Coronary artery (tissue), 2 donors: ENCODE results near the gene SLC27A1.

Experiments used
- DNase-seq: peaks from one replicate; pipeline ENCODE4 v3.0.0-alpha.2; 2017; ENCODE audit warnings: low spot score
- H3K27ac ChIP-seq, 2 donors: fragments of 200-600 bp; sonication (generic); one replicate each; pipeline ENCODE4 v1.5.1; 2016 to 2019
- H3K4me3 ChIP-seq: fragments of 200-600 bp; sonication (generic); 2 replicates; pipeline ENCODE4 v1.5.1; 2016; ENCODE audit warnings: mild to moderate bottlenecking, moderate library complexity
- TF ChIP-seq, protein P1 (sequence below): fragments of 200-600 bp; sonication (generic); IDR thresholded peaks from one replicate; pipeline ENCODE4 v1.5.1; 2019; ENCODE audit warnings: antibody characterized with exemption

The SLC27A1 gene

DNA sequence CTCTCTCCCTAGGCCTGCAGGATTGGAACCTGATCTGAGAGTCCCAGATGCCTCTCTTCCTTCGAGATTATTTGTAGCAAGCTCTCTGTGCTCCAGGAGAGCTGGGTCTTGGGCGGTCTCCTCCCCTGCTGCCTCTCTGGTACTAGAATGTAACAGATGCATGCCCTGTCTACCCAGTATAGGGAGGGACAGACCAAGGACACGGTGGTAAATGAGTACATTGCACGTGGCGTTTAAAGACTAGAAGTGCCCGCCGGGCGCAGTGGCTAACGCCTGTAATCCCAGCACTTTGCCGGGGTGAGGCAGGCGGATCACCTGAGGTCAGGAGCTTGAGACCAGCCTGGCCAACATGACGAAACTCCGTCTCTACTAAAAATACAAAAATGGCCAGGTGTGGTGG lies 11.7 kb downstream of the SLC27A1 start:
- Histone ChIP-seq H3K4me3 (no peak overlapping the region), H3K27ac (no peak overlapping the region)
- DNase-seq: no peak
- TF ChIP-seq, protein P1, sequence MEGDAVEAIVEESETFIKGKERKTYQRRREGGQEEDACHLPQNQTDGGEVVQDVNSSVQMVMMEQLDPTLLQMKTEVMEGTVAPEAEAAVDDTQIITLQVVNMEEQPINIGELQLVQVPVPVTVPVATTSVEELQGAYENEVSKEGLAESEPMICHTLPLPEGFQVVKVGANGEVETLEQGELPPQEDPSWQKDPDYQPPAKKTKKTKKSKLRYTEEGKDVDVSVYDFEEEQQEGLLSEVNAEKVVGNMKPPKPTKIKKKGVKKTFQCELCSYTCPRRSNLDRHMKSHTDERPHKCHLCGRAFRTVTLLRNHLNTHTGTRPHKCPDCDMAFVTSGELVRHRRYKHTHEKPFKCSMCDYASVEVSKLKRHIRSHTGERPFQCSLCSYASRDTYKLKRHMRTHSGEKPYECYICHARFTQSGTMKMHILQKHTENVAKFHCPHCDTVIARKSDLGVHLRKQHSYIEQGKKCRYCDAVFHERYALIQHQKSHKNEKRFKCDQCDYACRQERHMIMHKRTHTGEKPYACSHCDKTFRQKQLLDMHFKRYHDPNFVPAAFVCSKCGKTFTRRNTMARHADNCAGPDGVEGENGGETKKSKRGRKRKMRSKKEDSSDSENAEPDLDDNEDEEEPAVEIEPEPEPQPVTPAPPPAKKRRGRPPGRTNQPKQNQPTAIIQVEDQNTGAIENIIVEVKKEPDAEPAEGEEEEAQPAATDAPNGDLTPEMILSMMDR: no peak

DNA sequence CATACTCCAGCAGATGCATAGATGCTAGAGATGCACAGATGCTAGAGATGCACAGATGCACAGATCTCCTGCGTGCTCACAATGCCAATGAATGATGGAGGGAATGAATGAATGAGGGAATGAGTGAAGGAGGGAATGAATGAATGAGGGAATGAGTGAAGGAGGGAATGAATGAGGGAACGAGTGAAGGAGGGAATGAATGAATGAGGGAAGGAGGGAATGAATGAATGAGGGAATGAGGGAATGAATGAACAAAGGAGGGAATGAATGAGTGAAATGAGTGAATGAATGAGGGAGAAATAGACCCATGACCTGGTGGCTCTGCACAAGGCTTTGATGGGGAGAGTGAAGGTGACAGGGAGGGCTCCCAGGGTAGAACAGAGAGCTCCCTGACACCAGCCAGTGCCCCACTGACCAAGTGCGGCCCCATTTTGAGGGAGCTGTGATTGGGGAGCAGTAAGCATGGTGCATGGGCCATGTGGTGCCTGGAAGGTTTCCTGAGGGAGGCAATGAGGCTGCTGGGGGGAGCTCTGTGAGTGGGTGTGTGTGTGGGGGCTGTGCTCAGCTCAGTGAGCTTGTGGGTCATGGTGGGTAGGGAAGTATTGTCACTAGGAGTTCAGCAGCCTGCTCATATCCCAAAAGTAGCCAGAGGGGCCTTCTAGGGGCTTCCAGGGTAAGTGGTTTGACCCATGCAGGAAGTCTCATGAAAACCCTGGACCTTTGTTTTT lies 12.7 kb downstream of the SLC27A1 start:
- no peak overlapping the region for H3K4me3 ChIP-seq
- DNase-seq: no peak
- no peak overlapping the region for H3K27ac ChIP-seq
- TF ChIP-seq, protein P1: no peak

DNA sequence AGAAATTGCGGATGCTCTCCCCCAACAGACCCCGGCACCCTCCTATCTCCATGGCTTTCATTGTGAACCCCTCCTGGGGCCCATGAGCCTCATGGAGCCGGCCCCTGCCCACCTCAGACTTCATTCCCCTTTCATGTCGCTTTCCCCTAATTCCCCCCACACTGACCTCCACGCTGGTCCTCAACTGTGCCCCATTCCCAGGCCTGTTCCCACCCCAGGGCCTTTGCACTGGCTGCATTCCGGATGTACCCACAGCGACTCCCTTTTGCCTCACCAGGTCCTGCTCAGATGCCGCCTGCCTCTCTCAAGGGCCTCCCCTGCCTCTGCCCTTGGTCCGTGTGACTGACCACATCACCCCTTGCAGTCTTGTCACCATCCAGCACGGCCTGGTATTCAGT lies 13.3 kb downstream of the SLC27A1 start:
- TF ChIP-seq, protein P1: no peak
- no peak for DNase-seq
- no peak overlapping the region for H3K27ac ChIP-seq
- no peak overlapping the region for H3K4me3 ChIP-seq

GRCh38 chr19:17484520-17485185 lies 14.3 kb downstream of the SLC27A1 start:
- H3K4me3 ChIP-seq: no peak overlapping the region
- no peak overlapping the region for H3K27ac ChIP-seq
- TF ChIP-seq, protein P1: no peak
- DNase-seq: no peak

DNA sequence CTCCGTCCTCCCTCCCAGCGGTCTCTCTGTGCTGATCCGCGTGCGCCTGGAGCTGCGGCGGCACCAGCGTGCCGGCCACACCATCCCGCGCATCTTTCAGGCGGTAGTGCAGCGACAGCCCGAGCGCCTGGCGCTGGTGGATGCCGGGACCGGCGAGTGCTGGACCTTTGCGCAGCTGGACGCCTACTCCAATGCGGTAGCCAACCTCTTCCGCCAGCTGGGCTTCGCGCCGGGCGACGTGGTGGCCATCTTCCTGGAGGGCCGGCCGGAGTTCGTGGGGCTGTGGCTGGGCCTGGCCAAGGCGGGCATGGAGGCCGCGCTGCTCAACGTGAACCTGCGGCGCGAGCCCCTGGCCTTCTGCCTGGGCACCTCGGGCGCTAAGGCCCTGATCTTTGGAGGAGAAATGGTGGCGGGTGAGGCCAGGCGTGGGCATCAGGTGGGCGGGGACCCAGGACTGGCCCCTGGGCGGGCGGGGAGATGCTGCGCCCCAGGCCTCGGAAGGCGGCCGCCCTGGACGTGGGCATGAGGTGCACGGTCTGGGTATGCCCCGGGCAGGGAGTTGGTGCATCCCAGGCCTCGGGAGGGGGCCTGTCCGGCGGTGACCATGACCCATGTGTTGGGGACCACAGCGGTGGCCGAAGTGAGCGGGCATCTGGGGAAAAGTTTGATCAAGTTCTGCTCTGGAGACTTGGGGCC lies 16.4 kb downstream of the SLC27A1 start:
- no peak overlapping the region for H3K27ac ChIP-seq
- TF ChIP-seq, protein P1: no peak
- no peak for DNase-seq
- H3K4me3 ChIP-seq: no peak overlapping the region

GRCh38 chr19:17487284-17488121 lies 17.2 kb downstream of the SLC27A1 start:
- no peak overlapping the region for H3K27ac ChIP-seq
- DNase-seq: no peak
- no peak overlapping the region for H3K4me3 ChIP-seq
- TF ChIP-seq, protein P1: no peak
